ENCODE results near the gene RAN.

RAN gene

DNA sequence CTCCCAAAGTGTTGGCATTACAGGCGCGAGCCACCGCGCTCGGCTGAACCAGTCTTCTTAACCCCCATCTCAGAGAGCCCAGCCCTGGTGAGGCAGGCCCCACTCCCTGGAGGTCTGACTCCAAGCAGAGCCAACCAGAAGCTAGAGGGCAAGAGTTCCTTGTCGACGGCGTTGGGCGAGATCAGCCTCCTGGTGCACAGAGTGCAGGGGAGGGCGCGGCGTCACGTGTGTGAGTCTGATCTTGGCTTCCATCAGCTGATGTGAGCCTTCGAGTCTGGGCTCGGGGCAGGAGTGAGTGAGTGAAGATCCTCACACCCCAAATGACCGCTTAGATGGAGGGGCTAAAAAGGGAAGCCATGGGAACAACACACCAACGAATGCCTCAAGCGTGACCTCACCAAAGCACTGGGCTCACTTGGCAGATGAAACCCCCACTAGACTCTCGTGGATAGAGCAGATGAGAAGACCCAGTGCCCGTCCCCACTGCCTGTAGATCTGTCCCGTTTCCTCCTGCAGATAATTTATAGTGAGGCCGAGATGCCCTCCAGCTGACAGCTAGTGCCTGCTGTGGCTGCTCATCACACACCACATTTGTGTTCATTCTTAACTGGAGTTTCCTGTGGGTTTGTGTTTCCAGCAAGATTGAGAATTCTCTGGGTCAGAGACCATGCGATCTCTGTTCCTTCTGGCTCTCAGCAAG is 53.2 kb downstream of the RAN start:
- TF ChIP-seq, protein P1, sequence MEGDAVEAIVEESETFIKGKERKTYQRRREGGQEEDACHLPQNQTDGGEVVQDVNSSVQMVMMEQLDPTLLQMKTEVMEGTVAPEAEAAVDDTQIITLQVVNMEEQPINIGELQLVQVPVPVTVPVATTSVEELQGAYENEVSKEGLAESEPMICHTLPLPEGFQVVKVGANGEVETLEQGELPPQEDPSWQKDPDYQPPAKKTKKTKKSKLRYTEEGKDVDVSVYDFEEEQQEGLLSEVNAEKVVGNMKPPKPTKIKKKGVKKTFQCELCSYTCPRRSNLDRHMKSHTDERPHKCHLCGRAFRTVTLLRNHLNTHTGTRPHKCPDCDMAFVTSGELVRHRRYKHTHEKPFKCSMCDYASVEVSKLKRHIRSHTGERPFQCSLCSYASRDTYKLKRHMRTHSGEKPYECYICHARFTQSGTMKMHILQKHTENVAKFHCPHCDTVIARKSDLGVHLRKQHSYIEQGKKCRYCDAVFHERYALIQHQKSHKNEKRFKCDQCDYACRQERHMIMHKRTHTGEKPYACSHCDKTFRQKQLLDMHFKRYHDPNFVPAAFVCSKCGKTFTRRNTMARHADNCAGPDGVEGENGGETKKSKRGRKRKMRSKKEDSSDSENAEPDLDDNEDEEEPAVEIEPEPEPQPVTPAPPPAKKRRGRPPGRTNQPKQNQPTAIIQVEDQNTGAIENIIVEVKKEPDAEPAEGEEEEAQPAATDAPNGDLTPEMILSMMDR (IDR thresholded peaks at IDR 0.05; ENCODE audit: extremely low read depth, insufficient read depth, missing control alignments): no peak
- in situ Hi-C loops (cut with MboI; ENCODE audit: low pct_unique_long_range_greater_than_20kb, low sequenced_read_pairs, unreplicated experiment): no loop called here
- DNase-seq (ENCODE audit: low spot score): no peak

DNA sequence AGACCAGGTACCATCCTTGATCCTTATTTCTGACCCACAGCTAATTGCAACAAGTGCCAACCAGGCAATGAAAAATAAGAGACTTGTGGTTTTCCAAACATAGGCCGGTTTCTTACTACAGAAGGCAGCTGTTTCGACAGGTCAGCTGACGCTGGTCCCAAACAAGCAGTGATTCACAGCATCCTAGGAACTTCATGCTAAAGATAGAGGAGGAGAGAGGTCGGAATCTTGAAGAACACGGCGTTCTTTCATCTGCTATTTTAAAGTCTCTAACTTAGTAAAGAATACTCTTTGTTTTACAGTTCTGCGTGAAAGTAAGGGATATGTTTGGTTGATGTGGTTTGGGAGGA is 53.8 kb downstream of the RAN start:
- TF ChIP-seq, protein P1 (IDR thresholded peaks at IDR 0.05; ENCODE audit: extremely low read depth, insufficient read depth, missing control alignments): no peak
- DNase-seq (ENCODE audit: low spot score): no peak
- in situ Hi-C loops (cut with MboI; ENCODE audit: low pct_unique_long_range_greater_than_20kb, low sequenced_read_pairs, unreplicated experiment): no loop called here
